Measurements from ENCODE around the gene TMEM50A.
"Not testable (repeated sequence)": the region's sequence is repeated elsewhere in the genome, so short reads cannot be mapped to it uniquely, and the experiment has no call there.

DNA sequence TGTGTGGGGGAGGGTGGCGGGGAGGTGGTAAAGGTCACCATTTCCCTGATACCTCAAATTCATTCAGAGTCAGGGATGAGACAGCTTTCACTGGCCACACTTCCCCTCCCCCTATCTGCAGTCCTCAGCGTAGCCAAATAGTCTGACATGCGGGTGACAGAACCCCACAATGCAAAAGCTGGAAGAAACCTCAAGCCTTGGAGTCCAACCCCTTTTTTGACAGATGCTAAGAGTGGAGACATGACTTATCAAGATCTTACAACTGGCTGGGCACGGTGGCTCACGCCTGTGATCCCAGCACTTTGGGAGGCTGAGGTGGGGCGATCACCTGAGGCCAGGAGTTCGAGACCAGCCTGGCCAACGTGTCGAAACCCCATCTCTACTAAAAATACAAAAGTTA lies 16.0 kb upstream of the TMEM50A start:
- TF ChIP-seq, protein P1, sequence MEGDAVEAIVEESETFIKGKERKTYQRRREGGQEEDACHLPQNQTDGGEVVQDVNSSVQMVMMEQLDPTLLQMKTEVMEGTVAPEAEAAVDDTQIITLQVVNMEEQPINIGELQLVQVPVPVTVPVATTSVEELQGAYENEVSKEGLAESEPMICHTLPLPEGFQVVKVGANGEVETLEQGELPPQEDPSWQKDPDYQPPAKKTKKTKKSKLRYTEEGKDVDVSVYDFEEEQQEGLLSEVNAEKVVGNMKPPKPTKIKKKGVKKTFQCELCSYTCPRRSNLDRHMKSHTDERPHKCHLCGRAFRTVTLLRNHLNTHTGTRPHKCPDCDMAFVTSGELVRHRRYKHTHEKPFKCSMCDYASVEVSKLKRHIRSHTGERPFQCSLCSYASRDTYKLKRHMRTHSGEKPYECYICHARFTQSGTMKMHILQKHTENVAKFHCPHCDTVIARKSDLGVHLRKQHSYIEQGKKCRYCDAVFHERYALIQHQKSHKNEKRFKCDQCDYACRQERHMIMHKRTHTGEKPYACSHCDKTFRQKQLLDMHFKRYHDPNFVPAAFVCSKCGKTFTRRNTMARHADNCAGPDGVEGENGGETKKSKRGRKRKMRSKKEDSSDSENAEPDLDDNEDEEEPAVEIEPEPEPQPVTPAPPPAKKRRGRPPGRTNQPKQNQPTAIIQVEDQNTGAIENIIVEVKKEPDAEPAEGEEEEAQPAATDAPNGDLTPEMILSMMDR (IDR thresholded peaks at IDR 0.05 in 4 of 5, conservative IDR thresholded peaks at IDR 0.05 in 1 of 5): not testable (repeated sequence)
- not testable (repeated sequence) for TF ChIP-seq POLR2A (IDR thresholded peaks at IDR 0.05)

Data from gastrocnemius medialis (tissue), 4 donors.